DOHH2 (cell line): ENCODE data around the gene KCNMA1.

Source experiments
- CTCF ChIP-seq: fragments of 200-600 bp; sonication (generic); IDR thresholded peaks from one replicate; pipeline ENCODE4 v1.5.1; 2014; ENCODE audit warnings: antibody characterized with exemption, mild to moderate bottlenecking, low read depth, low read length; ENCODE audit not compliant: poor library complexity, severe bottlenecking
- EZH2phosphoT487 ChIP-seq: fragments of 200-600 bp; sonication (generic); IDR thresholded peaks from 2 replicates; pipeline ENCODE4 v1.6.1; 2017; ENCODE audit warnings: borderline replicate concordance, mild to moderate bottlenecking, antibody characterized with exemption, low read length, moderate library complexity, mixed read lengths

- TF ChIP-seq EZH2phosphoT487 (no peak), CTCF (no peak)
Observed at GRCh38 chr10:77626266-77626935, 11.2 kb downstream of the KCNMA1 start.
